SJCRH30 (cell line): ENCODE measurements around the gene SNAI3. TPM values are rescaled to one million over a fixed set of nuclear protein-coding genes. Genes with fewer than 3 reads are reported as not detected.

Experiments used
- DNase-seq, 2 experiments: peaks; one replicate each; pipeline ENCODE4 v3.0.0-alpha.2; 2015 to 2020
- H3K27ac ChIP-seq: fragments of 250-450 bp; sonication (Bioruptor Pico); 2 replicates; pipeline ENCODE4 v1.5.1; 2020; ENCODE audit warnings: mild to moderate bottlenecking, moderate library complexity
- H3K27me3 ChIP-seq: fragments of 250-450 bp; sonication (Bioruptor Pico); 2 replicates; pipeline ENCODE4 v1.5.1; 2020; ENCODE audit warnings: mild to moderate bottlenecking, moderate library complexity
- H3K36me3 ChIP-seq: fragments of 250-450 bp; sonication (Bioruptor Pico); 2 replicates; pipeline ENCODE4 v1.5.1; 2020; ENCODE audit warnings: mild to moderate bottlenecking, moderate library complexity
- H3K4me1 ChIP-seq: fragments of 250-450 bp; sonication (Bioruptor Pico); 2 replicates; pipeline ENCODE4 v1.5.1; 2020; ENCODE audit warnings: mild to moderate bottlenecking, moderate library complexity
- H3K4me3 ChIP-seq: fragments of 250-450 bp; sonication (Bioruptor Pico); 2 replicates; pipeline ENCODE4 v1.5.1; 2020; ENCODE audit warnings: mild to moderate bottlenecking, moderate library complexity
- H3K9me3 ChIP-seq: fragments of 250-450 bp; sonication (Bioruptor Pico); replicated peaks from 2 replicates; pipeline ENCODE4 v1.5.1; 2020; ENCODE audit warnings: mild to moderate bottlenecking, moderate library complexity
- total RNA-seq: library from RNA; depleted of rRNA; stranded (reverse); fragments of >200 nt; shearing (Covaris generic); gene quantifications from 2 replicates; pipeline ENCODE4 v1.2.3, GENCODE V29; 2014

Gene SNAI3
- total RNA-seq, 1 experiment from 2014 or later, result 0.47 TPM

GRCh38 chr16:88640498-88641247 lies 45.6 kb downstream of the SNAI3 start:
- H3K36me3 ChIP-seq, result no peaks in the 10 kb centered on the region
- no peak overlapping the region for H3K27ac ChIP-seq
- peaks cover 7% of the 10 kb centered on the region; the same call in 1 of the 2 replicates for H3K4me1 ChIP-seq
- H3K27me3 ChIP-seq, result peaks cover 13% of the 10 kb centered on the region
- H3K4me3 ChIP-seq, result no peak overlapping the region
- no peak for DNase-seq
- H3K9me3 ChIP-seq, result no peaks in the 10 kb centered on the region

- Histone ChIP-seq H3K4me3 (no peak overlapping the region), H3K36me3 (no peaks in the 10 kb centered on the region), H3K27ac (no peak overlapping the region), H3K4me1 (peaks cover 7% of the 10 kb centered on the region; the same call in 1 of the 2 replicates), H3K9me3 (no peaks in the 10 kb centered on the region), H3K27me3 (peaks cover 13% of the 10 kb centered on the region)
- no peak for DNase-seq
These were observed 46.2 kb downstream of the SNAI3 start for GRCh38 chr16:88640039-88640495.

- H3K27me3 ChIP-seq, result peaks cover 13% of the 10 kb centered on the region
- peak; percentile 22 to 43 for DNase-seq
- H3K27ac ChIP-seq, result no peak overlapping the region
- H3K9me3 ChIP-seq, result no peaks in the 10 kb centered on the region
- no peaks in the 10 kb centered on the region for H3K36me3 ChIP-seq
- no peak overlapping the region for H3K4me3 ChIP-seq
- H3K4me1 ChIP-seq, result peaks cover 7% of the 10 kb centered on the region; the same call in 1 of the 2 replicates
These were observed 46.9 kb downstream of the SNAI3 start for GRCh38 chr16:88639231-88640038.

GRCh38 chr16:88638323-88639230 lies 47.7 kb downstream of the SNAI3 start, which contains the start of gene IL17C:
IL17C (plus strand) TSS chr16:88638572; CDS start chr16:88638642, 70 bp downstream.
- peaks cover 7% of the 10 kb centered on the region; the same call in 1 of the 2 replicates for H3K4me1 ChIP-seq
- no peak for DNase-seq
- no peaks in the 10 kb centered on the region for H3K36me3 ChIP-seq
- no peak within 1 kb of the TSS for H3K27ac ChIP-seq
- H3K4me3 ChIP-seq, result no peak within 1 kb of the TSS
- no peaks in the 10 kb centered on the region for H3K9me3 ChIP-seq
- H3K27me3 ChIP-seq, result peaks cover 13% of the 10 kb centered on the region

- DNase-seq, result peak; percentile 63 to 72
- Histone ChIP-seq H3K36me3 (no peaks in the 10 kb centered on the region), H3K27me3 (peaks cover 13% of the 10 kb centered on the region), H3K9me3 (no peaks in the 10 kb centered on the region), H3K27ac (peak overlapping the region; percentile 35; the same call in 1 of the 2 replicates), H3K4me3 (no peak overlapping the region), H3K4me1 (peaks cover 7% of the 10 kb centered on the region; the same call in 1 of the 2 replicates)
These were observed 49.6 kb downstream of the SNAI3 start for GRCh38 chr16:88636488-88637265.

- H3K9me3 ChIP-seq, result no peaks in the 10 kb centered on the region
- H3K36me3 ChIP-seq, result no peaks in the 10 kb centered on the region
- H3K4me1 ChIP-seq, result peaks cover 7% of the 10 kb centered on the region; the same call in 1 of the 2 replicates
- no peak overlapping the region for H3K27ac ChIP-seq
- no peak overlapping the region for H3K4me3 ChIP-seq
- DNase-seq, result no peak
- peaks cover 13% of the 10 kb centered on the region for H3K27me3 ChIP-seq
These were observed 50.5 kb downstream of the SNAI3 start for GRCh38 chr16:88635671-88636319.

GRCh38 chr16:88634994-88635670 lies 51.2 kb downstream of the SNAI3 start:
- Histone ChIP-seq H3K9me3 (no peaks in the 10 kb centered on the region), H3K4me3 (no peak overlapping the region), H3K27ac (no peak overlapping the region), H3K36me3 (no peaks in the 10 kb centered on the region), H3K4me1 (peaks cover 7% of the 10 kb centered on the region; the same call in 1 of the 2 replicates), H3K27me3 (peaks cover 11% of the 10 kb centered on the region)
- no peak for DNase-seq

- H3K4me1 ChIP-seq, result peaks cover 7% of the 10 kb centered on the region; the same call in 1 of the 2 replicates
- no peaks in the 10 kb centered on the region for H3K9me3 ChIP-seq
- no peaks in the 10 kb centered on the region for H3K36me3 ChIP-seq
- peaks cover 5% of the 10 kb centered on the region; the same call in 1 of the 2 replicates for H3K27me3 ChIP-seq
- DNase-seq, result no peak
- no peak overlapping the region for H3K4me3 ChIP-seq
- no peak overlapping the region for H3K27ac ChIP-seq
These were observed 51.9 kb downstream of the SNAI3 start for GRCh38 chr16:88634141-88634993.

- Histone ChIP-seq H3K9me3 (no peaks in the 10 kb centered on the region), H3K27me3 (no peaks in the 10 kb centered on the region), H3K4me1 (peaks cover 7% of the 10 kb centered on the region; the same call in 1 of the 2 replicates), H3K36me3 (no peaks in the 10 kb centered on the region), H3K4me3 (no peak overlapping the region), H3K27ac (no peak overlapping the region)
- peak in 1 of 2 experiments; percentile 16 for DNase-seq
These were observed 52.6 kb downstream of the SNAI3 start for GRCh38 chr16:88633684-88634140.

GRCh38 chr16:88632587-88632930 lies 53.7 kb downstream of the SNAI3 start:
- Histone ChIP-seq H3K36me3 (no peaks in the 10 kb centered on the region), H3K4me3 (no peak overlapping the region), H3K4me1 (peaks cover 5% of the 10 kb centered on the region; the same call in 1 of the 2 replicates), H3K27me3 (no peaks in the 10 kb centered on the region), H3K9me3 (no peaks in the 10 kb centered on the region), H3K27ac (no peak overlapping the region)
- DNase-seq, result no peak

GRCh38 chr16:88631920-88632586 lies 54.3 kb downstream of the SNAI3 start:
- no peak for DNase-seq
- Histone ChIP-seq H3K36me3 (no peaks in the 10 kb centered on the region), H3K4me3 (no peak overlapping the region), H3K4me1 (peaks cover 1% of the 10 kb centered on the region; the same call in 1 of the 2 replicates), H3K27me3 (no peaks in the 10 kb centered on the region), H3K9me3 (no peaks in the 10 kb centered on the region), H3K27ac (no peak overlapping the region)
